IMR-90 (cell line): ENCODE measurements around the gene AKNA. TPM values are rescaled to one million over a fixed set of nuclear protein-coding genes. Genes with fewer than 3 reads are reported as not detected.

Experiments used
- ATAC-seq: fragments of 200-7000 bp; cut with Tn5 transposase; 2 replicates; pipeline ENCODE4 v1.9.1; 2020; ENCODE audit warnings: low read depth, mild to moderate bottlenecking, moderate library complexity
- BruUV-seq: library from RNA; stranded (reverse); fragments of 400-500 nt; replicated peaks from 2 replicates; lab custom pipeline; 2021; lab: Mats Ljungman, UMichigan
- CTCF ChIA-PET: fragments of 300-600 bp; formaldehyde crosslinking; extraction: SDS; loops from one replicate; lab custom pipeline; 2021; ENCODE audit warnings: antibody characterized with exemption; lab: Yijun Ruan, JAX
- POLR2A ChIA-PET: fragments of 300-600 bp; sonication (Branson Sonifier 250); formaldehyde crosslinking; loops from one replicate; lab custom pipeline; 2022; ENCODE audit warnings: antibody characterized with exemption; ENCODE audit not compliant: unreplicated experiment; lab: Charles Lee
- DNase-seq: peaks from one replicate; pipeline ENCODE4 v3.0.0; 2013
- H2AFZ ChIP-seq: replicated peaks from 2 replicates; pipeline ENCODE3; 2013; ENCODE audit warnings: low read length, mild to moderate bottlenecking; ENCODE audit not compliant: poor library complexity
- H2AK5ac ChIP-seq: 2 replicates; pipeline ENCODE4 v1.6.1; 2013; ENCODE audit warnings: low read depth, low read length, inconsistent platforms
- H2AK9ac ChIP-seq: replicated peaks from 2 replicates; pipeline ENCODE3; 2013; ENCODE audit warnings: mild to moderate bottlenecking, low read depth, low read length, moderate library complexity; ENCODE audit not compliant: poor library complexity
- H2BK120ac ChIP-seq: 2 replicates; pipeline ENCODE4 v1.6.1; 2013; ENCODE audit warnings: low read depth, low read length, inconsistent platforms
- H2BK15ac ChIP-seq: 3 replicates; pipeline ENCODE4 v1.6.1; 2013; ENCODE audit warnings: low read depth, low read length, inconsistent platforms
- H2BK20ac ChIP-seq: 2 replicates; pipeline ENCODE4 v1.6.1; 2013; ENCODE audit warnings: low read depth, mild to moderate bottlenecking, inconsistent platforms, low read length, moderate library complexity
- H2BK5ac ChIP-seq: 2 replicates; pipeline ENCODE4 v1.6.1; 2013; ENCODE audit warnings: mild to moderate bottlenecking, low read depth, low read length, inconsistent platforms; ENCODE audit not compliant: poor library complexity, severe bottlenecking
- H3K14ac ChIP-seq: replicated peaks from 2 replicates; pipeline ENCODE4 v1.6.1; 2013; ENCODE audit warnings: low read depth, low read length, inconsistent platforms
- H3K18ac ChIP-seq: 2 replicates; pipeline ENCODE4 v1.6.1; 2013; ENCODE audit warnings: low read depth, low read length, control low read depth
- H3K23ac ChIP-seq: 2 replicates; pipeline ENCODE4 v1.6.1; 2013; ENCODE audit warnings: low read depth, low read length, inconsistent platforms
- H3K27ac ChIP-seq: 2 replicates; pipeline ENCODE4 v1.5.1; 2013; ENCODE audit warnings: mild to moderate bottlenecking, control low read depth, low read length; ENCODE audit not compliant: insufficient read depth
- H3K27me3 ChIP-seq: 2 replicates; pipeline ENCODE4 v1.6.1; 2013; ENCODE audit warnings: low read length; ENCODE audit not compliant: control insufficient read depth, insufficient read depth
- H3K36me3 ChIP-seq: 2 replicates; pipeline ENCODE4 v1.6.1; 2013; ENCODE audit warnings: low read length, mixed read lengths; ENCODE audit not compliant: control insufficient read depth, insufficient read depth
- H3K4ac ChIP-seq: 2 replicates; pipeline ENCODE4 v1.6.1; 2013; ENCODE audit warnings: low read depth, low read length, inconsistent platforms
- H3K4me1 ChIP-seq: 2 replicates; pipeline ENCODE4 v1.6.1; 2013; ENCODE audit warnings: low read length, mixed read lengths; ENCODE audit not compliant: control insufficient read depth, insufficient read depth
- H3K4me2 ChIP-seq: 2 replicates; pipeline ENCODE4 v1.6.1; 2013; ENCODE audit warnings: low read depth, mild to moderate bottlenecking, control low read depth, low read length, moderate library complexity
- H3K4me3 ChIP-seq: 2 replicates; pipeline ENCODE4 v1.5.1; 2013; ENCODE audit warnings: low read depth, mild to moderate bottlenecking, control low read depth, low read length, moderate library complexity; ENCODE audit not compliant: insufficient read depth
- H3K56ac ChIP-seq: 2 replicates; pipeline ENCODE4 v1.6.1; 2013; ENCODE audit warnings: low read length, inconsistent platforms; ENCODE audit not compliant: insufficient read depth; ENCODE audit errors: extremely low read depth
- H3K79me1 ChIP-seq, 2 experiments: 2 replicates each; pipeline ENCODE4 v1.6.1; 2013; ENCODE audit warnings: low read length in 2 of 2, inconsistent platforms in 1 of 2, low read depth in 1 of 2
- H3K9ac ChIP-seq: 2 replicates; pipeline ENCODE4 v1.6.1; 2013; ENCODE audit warnings: low read depth, low read length, control low read depth
- H3K9me1 ChIP-seq: 2 replicates; pipeline ENCODE4 v1.6.1; 2013; ENCODE audit warnings: low read length, inconsistent platforms; ENCODE audit not compliant: insufficient read depth
- H3K9me3 ChIP-seq: 2 replicates; pipeline ENCODE4 v1.6.1; 2013; ENCODE audit warnings: low read length; ENCODE audit not compliant: control insufficient read depth, insufficient read depth
- H4K20me1 ChIP-seq: 2 replicates; pipeline ENCODE4 v1.6.1; 2013; ENCODE audit warnings: low read length, inconsistent platforms; ENCODE audit not compliant: insufficient read depth
- H4K5ac ChIP-seq: 2 replicates; pipeline ENCODE4 v1.6.1; 2013; ENCODE audit warnings: mild to moderate bottlenecking, low read depth, low read length, control low read depth
- H4K8ac ChIP-seq, 2 experiments: 2 replicates each; pipeline ENCODE4 v1.6.1; 2013; ENCODE audit warnings: low read depth in 2 of 2, low read length in 2 of 2, control low read depth in 1 of 2, inconsistent platforms in 1 of 2
- H4K91ac ChIP-seq: 2 replicates; pipeline ENCODE4 v1.6.1; 2013; ENCODE audit warnings: low read depth, low read length, inconsistent platforms; ENCODE audit not compliant: insufficient read depth
- BHLHE40 ChIP-seq: fragments of 150-350 bp; IDR thresholded peaks from 2 replicates; pipeline ENCODE4 v1.6.1; 2016; ENCODE audit warnings: mild to moderate bottlenecking, low read depth, low read length
- CEBPB ChIP-seq: IDR thresholded peaks from 2 replicates; pipeline ENCODE4 v1.6.1; 2012; ENCODE audit warnings: low read depth, low read length, improper control_type of control experiment
- CHD1 ChIP-seq: IDR thresholded peaks from 2 replicates; pipeline ENCODE4 v1.6.1; 2012; ENCODE audit warnings: low read depth, low read length, improper control_type of control experiment
- CTCF ChIP-seq: conservative IDR thresholded peaks from 2 replicates; pipeline ENCODE4 v1.5.1; 2012; ENCODE audit warnings: mild to moderate bottlenecking, low read depth, low read length, improper control_type of control experiment
- ELK1 ChIP-seq: fragments of 150-350 bp; IDR thresholded peaks from 2 replicates; pipeline ENCODE4 v1.6.1; 2016; ENCODE audit warnings: low read depth, mild to moderate bottlenecking, low read length, moderate library complexity, borderline replicate concordance
- FOS ChIP-seq: fragments of 150-350 bp; IDR thresholded peaks from 2 replicates; pipeline ENCODE4 v1.6.1; 2016; ENCODE audit warnings: low read depth, low read length
- MAFK ChIP-seq: IDR thresholded peaks from 2 replicates; pipeline ENCODE4 v1.6.1; 2012; ENCODE audit warnings: low read depth, low read length, improper control_type of control experiment
- MAZ ChIP-seq: IDR thresholded peaks from 2 replicates; pipeline ENCODE4 v1.6.1; 2012; ENCODE audit warnings: low read depth, mild to moderate bottlenecking, low read length, improper control_type of control experiment, moderate library complexity, borderline replicate concordance
- MXI1 ChIP-seq: IDR thresholded peaks from 2 replicates; pipeline ENCODE4 v1.6.1; 2012; ENCODE audit warnings: low read depth, mild to moderate bottlenecking, low read length, moderate library complexity, borderline replicate concordance
- NFE2L2 ChIP-seq: fragments of 150-350 bp; IDR thresholded peaks from 2 replicates; pipeline ENCODE4 v1.6.1; 2016; ENCODE audit warnings: low read depth, mild to moderate bottlenecking, low read length
- POLR2A ChIP-seq: IDR thresholded peaks from 2 replicates; pipeline ENCODE4 v1.6.1; 2012; ENCODE audit warnings: mild to moderate bottlenecking, low read depth, low read length
- RAD21 ChIP-seq: IDR thresholded peaks from 2 replicates; pipeline ENCODE4 v1.6.1; 2012; ENCODE audit warnings: low read length, improper control_type of control experiment
- RCOR1 ChIP-seq: IDR thresholded peaks from 2 replicates; pipeline ENCODE4 v1.6.1; 2012; ENCODE audit warnings: mild to moderate bottlenecking, low read length, improper control_type of control experiment; ENCODE audit not compliant: insufficient replicate concordance
- RFX5 ChIP-seq: IDR thresholded peaks from 2 replicates; pipeline ENCODE4 v1.8.0; 2012; ENCODE audit warnings: low read depth, mild to moderate bottlenecking, low read length, moderate library complexity
- SMC3 ChIP-seq: fragments of 150-350 bp; IDR thresholded peaks from 2 replicates; pipeline ENCODE4 v1.6.1; 2016; ENCODE audit warnings: low read depth, mild to moderate bottlenecking, antibody characterized with exemption, low read length, moderate library complexity
- USF2 ChIP-seq: fragments of 150-350 bp; IDR thresholded peaks from 2 replicates; pipeline ENCODE4 v1.6.1; 2017; ENCODE audit warnings: mild to moderate bottlenecking, antibody characterized with exemption, low read length, low read depth
- WGBS, 2 experiments: methylation state at CpG; one replicate each; pipeline versions ENCODE4 v1.1.5 to v1.1.7; 2013; ENCODE audit warnings: missing lambda C conversion rate in 2 of 2; ENCODE audit not compliant: insufficient read length in 1 of 2; ENCODE audit errors: extremely low coverage in 2 of 2; 5-methylcytosine and 5-hydroxymethylcytosine counted together
- dilution Hi-C: fragments of 300-500 bp; cut with HindIII; formaldehyde crosslinking; loops from one replicate; pipeline ENCODE4 v1.14.3; 2018; ENCODE audit warnings: low sequenced_read_pairs; ENCODE audit not compliant: unreplicated experiment
- in situ Hi-C: fragments of 300-500 bp; cut with MboI; formaldehyde crosslinking; loops from 3 replicates; pipeline ENCODE4 v1.14.3; 2019; ENCODE audit warnings: low sequenced_read_pairs, inconsistent platforms, mixed read lengths
- intact Hi-C: fragments of 100-400 bp; cut with micrococcal nuclease; formaldehyde crosslinking; loops from 2 replicates; pipeline ENCODE4 v1.10.0; 2022
- polyA plus RNA-seq, 3 experiments: library from polyadenylated mRNA; depleted of rRNA; stranded (reverse); fragments of >200 nt; gene quantifications; 2 replicates each; pipeline ENCODE4 v1.2.3, GENCODE V29; 2012; ENCODE audit warnings: low replicate concordance in 1 of 3
- total RNA-seq: library from RNA; depleted of rRNA; stranded (reverse); fragments of >200 nt; gene quantifications from 2 replicates; pipeline ENCODE4 v1.2.3, GENCODE V29; 2012

Gene AKNA
- total and polyA plus RNA-seq, 2 of the 4 experiments (the other 2 are of a cell fraction): 2.7 to 7.3 TPM

- no peak overlapping the region for H4K91ac ChIP-seq
- 88% methylated on average over 5 of the region's 11 CpGs; no CpG with 5 or more reads in 1 of the 2 experiments for WGBS, 2 experiments
- no peak overlapping the region for H3K27ac ChIP-seq
- no TSS peak for BruUV-seq
- H3K14ac ChIP-seq: no peak overlapping the region
- no peak overlapping the region for H3K23ac ChIP-seq
- H3K4me2 ChIP-seq: no peak overlapping the region
- no peak for ATAC-seq
- no peak overlapping the region for H2AFZ ChIP-seq
- no peaks in the 10 kb centered on the region for H3K36me3 ChIP-seq
- H3K9ac ChIP-seq: no peak overlapping the region
- in situ Hi-C loops (loop anchor here (25.0 kb wide), 1 partner anchor 1087 kb away; no protein-coding TSS in a partner anchor), dilution Hi-C loops (no loop called here), intact Hi-C loops (no loop called here)
- no peaks in the 10 kb centered on the region for H3K9me3 ChIP-seq
- H2AK5ac ChIP-seq: no peak overlapping the region
- no peak overlapping the region for H4K8ac ChIP-seq
- no peak overlapping the region for H3K4me3 ChIP-seq
- H2BK5ac ChIP-seq: no peak overlapping the region
- no peak overlapping the region for H2BK20ac ChIP-seq
- no peak overlapping the region for H3K4ac ChIP-seq
- no peak overlapping the region for H2BK15ac ChIP-seq
- no peaks in the 10 kb centered on the region for H3K79me1 ChIP-seq
- no peaks in the 10 kb centered on the region for H3K4me1 ChIP-seq
- H4K5ac ChIP-seq: no peak overlapping the region
- ChIA-PET POLR2A (no interaction called here), CTCF (no interaction called here)
- TF ChIP-seq NFE2L2: no peak
- TF ChIP-seq CEBPB: no peak
- no peak for TF ChIP-seq MAZ
- TF ChIP-seq CTCF: no peak
- no peak for TF ChIP-seq SMC3
- TF ChIP-seq MXI1: no peak
- no peak for TF ChIP-seq RCOR1
- no peak for TF ChIP-seq MAFK
- TF ChIP-seq BHLHE40: no peak
- no peak for TF ChIP-seq POLR2A
- TF ChIP-seq USF2: no peak
- TF ChIP-seq FOS: no peak
- TF ChIP-seq RFX5: no peak
- no peak for TF ChIP-seq RAD21
- TF ChIP-seq CHD1: no peak
- no peak for TF ChIP-seq ELK1
- H2AK9ac ChIP-seq: no peak overlapping the region
- no peak for DNase-seq
- H3K27me3 ChIP-seq: peaks cover 35% of the 10 kb centered on the region
- no peak overlapping the region for H3K18ac ChIP-seq
- H2BK120ac ChIP-seq: no peak overlapping the region
- no peaks in the 10 kb centered on the region for H3K9me1 ChIP-seq
- H3K56ac ChIP-seq: no peak overlapping the region
- H4K20me1 ChIP-seq: no peaks in the 10 kb centered on the region
Observed at GRCh38 chr9:114425126-114425525, 37.3 kb upstream of the AKNA start.
